ACHN (cell line): ENCODE data around the gene ZNF775.
A peak's percentile ranks its signal among the peaks of the same experiment; 100 is the strongest.

Source experiments
- DNase-seq: peaks from one replicate; pipeline ENCODE4 v3.0.0-alpha.2; 2015
- in situ Hi-C: cut with HindIII; loops from 2 replicates; pipeline ENCODE4 v1.10.0; 2017; ENCODE audit warnings: low sequenced_read_pairs, low pct_ligation_motif_present, low pct_unique_long_range_greater_than_20kb

Gene ZNF775

DNA sequence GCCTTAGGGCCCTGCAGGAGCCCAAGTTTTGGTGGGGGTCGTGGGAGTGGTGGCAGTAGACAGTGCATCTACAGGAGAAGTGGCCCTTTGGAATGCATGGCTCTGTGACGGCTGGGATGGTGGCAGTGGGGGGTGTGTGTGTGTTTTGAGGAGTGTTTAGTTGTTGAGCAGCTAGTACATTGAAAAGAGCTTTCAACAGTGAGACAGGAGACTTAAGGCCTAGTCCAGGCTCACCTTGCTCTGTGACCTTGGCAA lies 27.1 kb downstream of the ZNF775 start:
- DNase-seq = no peak
- in situ Hi-C loops = no loop called here

DNA sequence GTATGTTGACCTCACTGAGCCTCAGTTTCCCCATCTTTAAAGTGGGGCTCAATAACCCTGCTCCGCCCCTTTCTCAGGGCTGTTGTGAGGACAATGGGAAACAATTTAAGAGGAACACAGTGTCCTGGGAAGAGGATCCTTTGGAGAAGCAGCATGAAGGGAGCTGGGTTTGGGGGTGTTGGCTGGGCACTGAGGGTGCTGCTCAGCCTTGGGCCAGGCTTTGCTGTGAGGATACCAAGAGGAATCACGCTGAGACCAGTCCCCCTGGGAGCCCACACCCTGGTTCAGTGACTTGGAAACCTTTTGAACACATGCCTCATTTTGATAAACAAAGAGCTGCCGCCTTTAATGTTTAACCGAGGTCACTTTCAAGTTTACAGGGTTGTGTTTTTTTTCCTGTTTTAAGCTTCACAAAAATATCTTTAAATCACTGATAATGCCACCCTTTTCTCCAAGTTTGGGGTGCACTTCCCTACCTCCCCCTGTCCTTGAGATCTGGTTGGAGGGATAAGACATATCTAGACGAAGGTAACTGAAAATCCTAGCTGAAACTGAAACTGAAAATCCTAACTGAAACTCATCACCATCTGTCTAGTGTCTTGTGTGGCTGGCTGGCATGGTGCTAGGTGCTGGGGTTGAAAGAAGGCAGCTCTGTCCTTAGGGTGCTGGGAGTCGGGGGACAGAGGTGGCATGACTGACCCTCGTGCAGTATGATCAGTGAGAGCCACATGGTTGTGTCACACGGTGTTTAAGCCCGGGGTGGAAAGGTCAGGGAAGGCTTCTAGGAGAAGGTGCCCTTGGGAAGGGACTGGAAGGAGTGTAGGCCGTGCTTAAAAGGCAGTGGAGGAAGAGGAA lies 27.7 kb downstream of the ZNF775 start:
- in situ Hi-C loops = no loop called here
- peak; percentile 75 for DNase-seq

DNA sequence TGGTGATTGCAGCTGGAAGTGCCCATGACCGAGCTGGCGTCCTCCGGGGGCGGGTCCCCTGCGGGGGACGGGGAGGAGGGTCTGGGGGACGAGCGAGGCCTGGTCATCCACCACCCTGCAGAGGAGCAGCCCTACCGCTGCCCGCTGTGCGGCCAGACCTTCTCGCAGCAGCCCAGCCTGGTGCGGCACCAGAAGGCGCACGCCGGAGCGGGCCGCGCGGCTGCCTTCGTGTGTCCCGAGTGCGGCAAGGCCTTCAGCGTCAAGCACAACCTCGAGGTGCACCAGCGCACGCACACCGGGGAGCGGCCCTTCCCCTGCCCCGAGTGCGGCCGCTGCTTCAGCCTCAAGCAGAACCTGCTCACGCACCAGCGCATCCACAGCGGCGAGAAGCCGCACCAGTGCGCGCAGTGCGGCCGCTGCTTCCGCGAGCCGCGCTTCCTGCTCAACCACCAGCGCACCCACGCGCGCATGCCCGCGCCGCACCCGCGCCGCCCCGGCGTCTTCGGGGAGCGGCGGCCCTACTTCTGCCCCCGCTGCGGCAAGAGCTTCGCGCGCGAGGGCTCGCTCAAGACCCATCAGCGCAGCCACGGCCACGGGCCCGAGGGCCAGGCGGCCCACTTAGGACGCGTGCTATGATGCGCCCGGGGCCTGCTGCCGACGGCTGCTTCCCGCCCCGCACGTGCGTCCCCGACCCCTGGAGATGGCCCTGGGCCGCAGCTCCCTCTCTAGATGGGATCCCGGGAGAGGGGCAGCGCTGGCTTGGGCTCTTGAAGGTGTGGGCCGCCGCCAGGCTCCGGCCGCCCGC lies 28.7 kb downstream of the ZNF775 start:
- in situ Hi-C loops = no loop called here
- DNase-seq = no peak

DNA sequence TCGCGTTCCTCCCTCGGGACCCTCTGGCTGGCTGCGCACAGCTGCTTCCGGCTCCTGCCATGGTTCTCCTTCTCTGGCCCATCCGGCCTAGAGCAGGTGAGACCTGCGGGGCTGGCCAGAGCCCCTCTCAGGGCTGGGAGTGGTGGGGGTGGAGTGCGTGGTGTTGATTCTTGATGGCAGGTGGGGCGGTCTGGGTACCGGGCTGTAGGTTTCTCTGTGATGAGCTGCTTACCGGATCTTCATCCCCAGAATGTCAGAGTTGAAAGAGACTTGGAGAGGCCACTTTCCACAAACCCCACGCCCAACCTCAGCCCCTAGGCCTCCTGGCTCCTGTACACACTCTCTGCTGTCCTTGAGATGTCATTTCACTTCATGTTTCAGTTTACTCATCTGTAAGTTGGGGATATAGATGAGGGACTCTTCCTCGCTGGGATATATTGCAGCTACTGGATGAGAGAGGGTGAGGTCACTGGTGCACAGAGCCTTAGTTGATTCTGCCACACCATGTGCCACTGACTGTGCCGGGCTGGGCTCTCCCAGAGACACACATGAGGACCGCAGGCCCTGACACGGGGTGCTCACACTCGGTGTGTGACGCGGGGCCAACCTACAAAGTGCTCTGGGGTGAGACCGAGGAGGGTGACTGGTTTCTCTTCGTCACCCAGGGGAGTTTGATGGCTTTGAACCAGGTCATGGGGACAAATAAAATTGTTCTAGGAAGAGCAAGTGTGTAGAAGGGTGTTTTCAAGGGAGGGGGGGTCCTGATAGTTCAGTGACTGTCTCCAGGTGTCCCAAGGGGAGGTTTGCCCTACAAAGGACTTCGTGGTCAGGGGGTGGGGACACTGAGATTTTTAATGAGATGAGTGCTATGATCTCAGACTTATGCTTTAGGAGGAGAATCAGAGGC lies 29.5 kb downstream of the ZNF775 start:
- in situ Hi-C loops = no loop called here
- no peak for DNase-seq

DNA sequence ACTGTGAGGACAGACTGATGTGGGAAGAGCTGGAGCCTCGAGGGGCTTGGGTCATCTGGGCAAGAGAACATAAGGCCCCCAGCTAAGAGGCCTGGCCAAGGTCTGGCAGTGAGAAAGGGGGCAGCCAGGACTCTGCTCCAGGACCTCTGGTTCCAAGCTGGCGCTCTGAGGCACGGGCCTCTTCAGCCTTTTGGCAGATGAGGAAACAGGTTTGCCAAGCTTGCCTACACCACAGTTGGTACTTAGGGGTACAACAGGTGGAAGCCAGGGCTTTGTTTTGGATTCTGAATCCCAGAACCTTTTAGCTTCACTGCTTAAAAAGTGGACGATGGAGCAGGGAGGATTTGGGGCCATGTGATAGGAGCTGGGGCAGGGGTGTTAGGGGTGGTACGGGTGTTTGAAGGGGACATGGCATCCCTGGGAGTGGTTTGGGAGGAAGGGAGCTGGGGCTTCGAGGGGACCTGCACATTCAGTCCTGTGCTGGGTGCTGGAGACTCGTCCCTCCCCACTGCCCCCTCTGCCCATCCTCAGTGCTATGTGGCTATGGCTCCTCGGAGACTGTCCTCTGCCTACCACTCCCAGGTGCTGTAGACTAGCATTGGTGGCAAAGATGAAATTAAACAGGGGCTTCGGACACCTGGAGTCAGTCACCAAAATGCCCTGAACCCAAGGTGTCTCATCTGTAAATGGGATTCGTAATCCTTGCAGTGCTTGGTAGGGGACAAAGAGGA lies 30.3 kb downstream of the ZNF775 start:
- in situ Hi-C loops = no loop called here
- DNase-seq = no peak

DNA sequence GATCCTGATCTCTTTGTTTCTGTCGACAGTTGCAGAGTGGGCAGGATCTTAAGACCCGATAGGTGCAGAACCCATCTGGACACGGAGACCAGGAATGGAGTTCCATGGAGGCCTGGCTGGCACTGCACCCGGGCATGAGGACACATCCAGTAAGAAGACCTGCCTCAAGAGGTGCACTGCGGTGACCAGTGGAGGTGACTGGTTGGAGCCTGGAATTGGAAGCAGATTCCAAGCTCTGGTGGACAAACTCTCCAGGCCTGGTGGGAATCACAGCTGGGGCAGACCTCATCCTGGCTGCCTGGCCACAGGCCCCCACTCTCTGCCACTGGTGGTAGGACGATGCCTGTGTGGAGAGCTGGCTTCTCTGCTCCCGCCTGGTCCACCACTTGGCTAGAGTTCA lies 31.0 kb downstream of the ZNF775 start:
- in situ Hi-C loops = no loop called here
- DNase-seq = no peak

DNA sequence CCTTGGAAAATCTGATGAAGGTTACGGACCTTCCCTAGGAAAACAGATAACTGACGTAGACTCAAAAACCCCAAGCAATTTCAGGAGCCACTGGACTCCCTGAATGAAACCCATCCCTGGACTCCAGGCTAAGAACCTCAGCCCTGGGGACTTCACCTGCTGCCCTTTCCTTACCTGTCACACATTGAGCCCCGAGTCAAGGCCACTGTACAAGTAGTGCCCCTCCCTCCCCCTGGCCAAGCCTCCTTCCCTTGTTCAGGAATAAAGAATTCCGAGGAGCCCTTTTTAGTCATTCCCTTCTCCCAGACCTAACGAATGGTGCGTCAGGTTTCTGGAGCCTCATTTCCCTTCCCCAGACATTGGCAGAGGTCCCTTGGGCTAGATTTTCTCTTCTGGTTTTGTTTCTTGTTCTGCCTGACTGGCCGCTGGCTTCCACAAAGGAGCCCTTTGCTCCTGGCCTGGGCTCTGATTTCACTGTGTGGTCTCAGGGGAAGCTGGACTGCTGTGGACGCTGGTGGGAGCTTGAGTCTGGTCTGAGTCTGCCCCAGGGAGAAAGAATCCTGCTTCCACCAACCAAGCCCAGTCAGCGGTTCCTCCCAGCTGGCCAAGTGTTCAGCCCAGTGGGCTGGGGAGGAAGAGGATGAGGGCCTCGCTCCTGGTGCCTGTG lies 31.7 kb downstream of the ZNF775 start:
- DNase-seq = peak; percentile 78
- in situ Hi-C loops = no loop called here

DNA sequence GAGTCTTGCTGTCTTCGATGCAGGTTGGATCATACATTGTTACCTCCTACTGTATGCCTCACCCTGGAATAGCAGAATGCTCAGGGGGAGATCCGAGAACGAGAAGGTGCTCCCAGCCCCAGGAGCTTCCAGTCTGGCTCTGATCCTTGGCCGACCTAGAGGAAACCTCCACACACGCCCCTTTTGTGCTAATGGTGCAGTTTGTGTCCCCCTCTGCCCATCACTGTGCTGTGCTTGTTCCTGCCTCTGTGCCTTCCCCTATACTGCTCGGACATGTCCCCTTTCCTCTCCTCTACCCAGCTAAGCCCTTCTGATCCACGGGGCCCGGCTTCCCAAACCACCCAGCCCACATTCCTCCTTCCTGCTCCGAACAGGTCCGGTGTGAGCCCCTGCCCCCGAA lies 32.5 kb downstream of the ZNF775 start:
- in situ Hi-C loops = no loop called here
- DNase-seq = no peak

DNA sequence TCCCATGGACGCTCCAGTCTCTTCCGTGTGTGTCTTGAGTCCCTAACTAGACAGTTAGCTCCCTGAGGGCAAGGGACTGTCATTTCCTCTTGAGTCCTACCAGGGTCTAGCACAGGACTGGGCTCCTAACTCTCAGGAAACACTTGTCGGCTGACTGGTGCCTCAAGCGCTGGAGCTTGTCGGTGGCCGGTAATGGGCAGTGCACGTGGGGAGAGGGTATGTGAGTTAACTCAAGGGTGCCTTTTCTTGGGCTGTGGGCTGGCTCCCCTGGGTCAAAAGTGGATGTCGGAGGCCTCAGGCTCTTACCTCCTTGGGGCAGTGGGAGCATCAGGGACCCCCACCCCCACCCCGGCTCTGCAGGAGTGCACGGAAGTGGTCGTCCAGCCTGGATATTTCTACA lies 32.9 kb downstream of the ZNF775 start:
- DNase-seq = no peak
- in situ Hi-C loops = no loop called here

DNA sequence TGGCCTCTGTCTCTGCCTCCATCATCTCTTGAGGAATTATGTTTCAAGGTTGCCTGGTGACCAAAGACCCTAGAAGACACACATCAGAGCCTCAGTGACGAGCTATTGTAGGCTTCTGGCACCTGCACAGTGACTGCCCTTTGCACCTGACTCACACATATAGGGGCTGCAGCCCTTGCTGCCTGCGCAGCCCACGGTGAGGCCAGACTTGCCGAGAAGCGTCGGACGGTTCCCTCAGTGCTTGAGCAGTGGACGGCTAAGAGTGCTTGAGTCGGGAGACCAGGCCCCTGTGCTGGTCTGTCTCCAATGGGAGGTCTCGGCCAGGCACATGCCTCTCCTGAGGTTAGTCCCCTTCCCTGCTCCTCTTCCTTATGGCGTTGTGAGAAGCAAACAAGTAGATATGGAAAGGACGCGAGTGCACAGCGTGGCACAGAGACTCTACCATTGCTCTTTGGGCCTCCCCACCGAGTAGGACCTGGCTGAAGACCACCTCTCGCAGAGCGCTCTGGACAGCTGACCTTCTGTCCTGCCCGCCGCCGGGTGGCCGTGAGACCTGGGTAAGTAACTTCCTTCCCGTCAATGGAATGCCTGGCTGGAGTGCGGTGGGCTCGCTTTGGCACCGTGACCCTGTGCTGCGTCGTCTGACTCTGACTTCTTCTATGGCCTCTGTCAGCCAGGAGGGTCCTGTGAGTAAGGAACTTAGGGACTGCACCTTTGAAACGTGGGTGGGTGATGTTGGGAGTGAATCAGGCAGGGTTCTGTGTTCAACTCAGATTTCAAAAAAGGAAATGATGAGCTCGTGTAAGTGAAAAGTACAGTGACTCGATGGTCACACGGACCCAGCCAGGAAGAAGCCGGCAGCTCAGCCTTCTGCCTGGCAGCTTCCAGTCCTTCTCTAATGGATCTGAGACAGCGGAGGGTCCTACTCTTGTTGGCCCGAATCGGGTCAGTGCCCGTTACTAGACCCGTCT lies 33.7 kb downstream of the ZNF775 start:
- in situ Hi-C loops = no loop called here
- DNase-seq = no peak

DNA sequence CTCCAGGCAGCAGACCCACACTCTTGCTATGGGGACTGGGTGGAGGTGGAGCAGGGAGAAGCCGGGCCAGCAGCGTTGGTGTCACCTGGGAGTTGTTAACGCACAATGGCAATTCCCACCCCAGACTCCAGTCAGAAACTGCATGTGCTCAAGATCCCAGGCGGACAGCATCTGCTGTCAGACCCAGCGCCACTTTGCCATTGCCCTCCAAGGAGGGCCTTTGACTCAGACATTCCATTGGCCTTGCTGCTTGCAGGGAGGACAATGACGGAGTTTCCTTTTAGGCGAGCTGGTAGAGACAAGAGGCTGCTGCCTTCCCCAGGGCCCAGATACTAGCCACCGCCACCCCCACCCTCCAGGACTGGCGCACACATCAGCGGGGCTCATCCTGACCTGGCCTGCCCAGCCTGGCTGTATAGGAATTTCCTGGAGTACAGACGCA lies 34.5 kb downstream of the ZNF775 start:
- DNase-seq = no peak
- in situ Hi-C loops = no loop called here

DNA sequence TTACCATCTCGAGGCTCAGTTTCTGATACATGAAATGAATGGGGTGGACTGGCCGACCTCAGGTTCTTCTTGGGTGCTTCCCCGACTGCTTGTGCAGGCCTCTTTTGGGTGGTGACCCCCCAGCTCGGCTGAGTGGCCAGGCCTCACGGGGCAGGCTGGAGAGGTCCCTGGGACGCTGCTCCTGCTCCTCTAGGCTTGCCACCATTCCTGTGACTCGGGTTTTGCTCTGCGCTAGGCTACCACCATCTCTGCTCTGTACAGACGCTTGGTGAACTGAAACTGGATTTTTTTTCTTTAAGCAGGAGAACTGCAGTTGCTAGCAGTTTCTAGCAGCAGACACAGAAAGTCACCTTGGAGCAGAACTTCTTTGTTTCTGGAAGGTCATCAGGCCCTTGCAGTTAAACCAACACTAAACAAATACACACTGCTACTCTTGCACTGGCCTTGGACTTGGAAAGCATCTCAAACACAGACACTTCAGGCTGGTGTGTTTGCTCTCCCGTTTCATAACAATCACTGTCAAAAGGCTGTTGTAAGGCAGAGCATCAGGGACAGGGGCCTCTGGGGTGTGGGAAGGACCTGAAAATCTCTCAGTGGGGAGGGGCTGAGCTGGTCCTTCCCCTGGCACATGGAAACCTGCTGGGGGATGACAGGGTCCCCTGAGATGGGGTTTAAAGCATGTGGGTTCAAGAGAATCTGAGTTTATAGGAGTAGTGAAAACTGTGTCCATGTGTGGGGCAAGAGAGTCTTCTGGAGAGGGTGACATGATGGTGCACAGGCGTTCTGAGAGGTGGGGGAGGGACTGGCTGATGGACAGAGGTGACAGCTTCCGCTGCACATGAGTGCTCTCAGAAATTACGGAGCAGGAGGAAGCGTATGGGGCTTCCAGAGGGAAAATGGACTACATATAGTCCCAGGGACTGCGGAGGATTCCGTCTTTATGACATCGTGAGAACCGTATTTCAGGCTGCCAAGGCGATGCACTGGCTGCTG lies 36.3 kb downstream of the ZNF775 start:
- no peak for DNase-seq
- in situ Hi-C loops = no loop called here

DNA sequence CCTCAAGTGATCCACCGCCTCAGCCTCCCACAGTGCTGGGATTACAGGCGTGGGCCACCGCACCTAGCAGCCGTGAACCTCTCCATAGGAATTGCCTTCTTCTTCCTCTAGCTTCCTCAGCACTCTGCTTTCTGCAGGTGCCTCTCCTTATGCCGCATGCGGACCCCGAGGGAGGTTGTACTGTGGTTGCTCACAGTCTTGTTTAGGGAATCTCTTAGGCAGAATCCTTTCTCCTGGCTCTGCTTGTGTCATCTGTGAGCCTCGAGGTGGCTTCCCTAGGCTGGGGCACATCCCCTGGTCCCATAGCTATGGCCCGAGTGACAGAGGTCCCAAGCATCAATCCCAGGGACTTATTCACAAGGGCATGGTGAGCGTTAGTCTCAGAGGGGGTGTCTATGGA lies 38.1 kb downstream of the ZNF775 start:
- DNase-seq = no peak
- in situ Hi-C loops = no loop called here

DNA sequence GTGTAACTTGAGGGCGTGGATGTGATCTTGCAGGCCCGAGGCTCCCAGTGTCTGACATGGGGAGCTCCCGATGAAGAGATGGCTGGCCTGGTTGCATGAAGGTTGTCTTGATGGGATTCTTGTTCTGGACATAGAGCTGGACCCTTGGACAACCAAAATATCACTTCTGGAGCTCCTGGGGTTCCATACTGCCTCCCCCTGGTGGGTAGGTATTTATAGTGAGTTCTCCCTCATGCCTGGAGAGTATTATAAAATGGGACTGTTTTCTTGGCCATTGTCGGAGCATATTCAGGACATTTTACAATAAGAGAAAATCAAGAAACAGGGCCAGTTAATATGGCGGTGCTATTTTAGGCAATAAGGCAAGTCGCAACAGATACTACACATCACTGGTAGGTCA lies 38.7 kb downstream of the ZNF775 start:
- in situ Hi-C loops = no loop called here
- no peak for DNase-seq

DNA sequence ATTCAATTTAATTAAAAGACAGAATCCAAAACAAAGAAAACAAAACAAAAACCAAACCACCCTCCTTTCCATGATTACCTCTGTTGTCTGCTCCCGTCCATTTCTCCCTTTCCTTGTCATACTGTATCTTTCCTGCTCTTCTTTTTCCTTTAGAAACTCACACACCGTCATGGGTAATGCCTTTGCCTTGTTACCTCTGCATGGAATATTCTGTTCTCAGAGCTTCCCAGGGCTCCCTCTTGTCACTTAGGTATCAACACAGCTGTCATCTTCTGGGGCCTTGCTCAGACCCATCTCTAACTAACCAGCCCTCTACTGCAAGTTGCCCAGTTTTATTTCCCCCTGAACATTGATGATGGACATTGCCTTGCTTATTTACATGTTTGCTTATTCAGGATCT lies 41.1 kb downstream of the ZNF775 start:
- no peak for DNase-seq
- in situ Hi-C loops = no loop called here
